K562 (cell line): ENCODE results near the gene SHISA6. TPM values are rescaled to one million over a fixed set of nuclear protein-coding genes. Genes with fewer than 3 reads are reported as not detected.

Experiments used
- ATAC-seq: fragments of 200-7000 bp; cut with Tn5 transposase; 3 replicates; pipeline ENCODE4 v1.9.1; 2020; ENCODE audit warnings: moderate library complexity
- BruUV-seq: library from RNA; stranded (reverse); fragments of 400-500 nt; replicated peaks from 2 replicates; lab custom pipeline; 2021; lab: Mats Ljungman, UMichigan
- CTCF ChIA-PET: fragments of 300-600 bp; formaldehyde crosslinking; extraction: SDS; loops from one replicate; lab custom pipeline; 2021; ENCODE audit warnings: low intra/inter-chr PET ratio; lab: Yijun Ruan, JAX
- POLR2A ChIA-PET: fragments of 300-600, 350-650 bp; sonication (Branson Sonifier 250); formaldehyde crosslinking; extraction: SDS; loops from one replicate; lab custom pipeline; 2021; ENCODE audit warnings: antibody characterized with exemption, inconsistent platforms; lab: Yijun Ruan, JAX
- DNase-seq, 4 experiments: peaks; one replicate each; pipeline versions ENCODE4 v3.0.0 to v3.0.0-alpha.2; 2011 to 2018; ENCODE audit warnings: low spot score in 3 of 4, mixed read lengths in 3 of 4; ENCODE audit errors: extremely low read depth in 1 of 4
- FAIRE-seq: peaks from 2 replicates; lab custom pipeline; 2011; peaks lifted over from hg19 to GRCh38; lab: Jason Lieb, UNC
- H2AFZ ChIP-seq: 2 replicates; pipeline ENCODE4 v1.6.0; 2011; ENCODE audit warnings: low read depth, low read length, control low read depth, inconsistent platforms
- H3K27ac ChIP-seq: fragments of 200-600 bp; 3 replicates; pipeline ENCODE4 v1.8.0; 2011; ENCODE audit warnings: low read depth, mild to moderate bottlenecking, control low read depth, inconsistent platforms, low read length, moderate library complexity, mixed read lengths; ENCODE audit errors: extremely low read depth
- H3K27me3 ChIP-seq, 2 experiments: fragments of 300-600 bp in 1 of 2; 2 replicates in 1 of 2; 3 replicates in 1 of 2; pipeline versions ENCODE4 v1.6.0 to v1.8.0; 2011; ENCODE audit warnings: inconsistent platforms in 2 of 2, low read length in 2 of 2, mild to moderate bottlenecking in 1 of 2, mixed read lengths in 1 of 2, moderate library complexity in 1 of 2; ENCODE audit not compliant: control insufficient read depth in 2 of 2, insufficient read depth in 2 of 2
- H3K36me3 ChIP-seq: fragments of 300-600 bp; 3 replicates; pipeline ENCODE4 v1.8.0; 2011; ENCODE audit warnings: mild to moderate bottlenecking, low read length, inconsistent platforms; ENCODE audit not compliant: control insufficient read depth, insufficient read depth
- H3K4me1 ChIP-seq, 2 experiments: fragments of 200-600 bp in 1 of 2; replicated peaks in 1 of 2; 2 replicates in 1 of 2; 3 replicates in 1 of 2; pipeline versions ENCODE4 v1.5.1 to v1.8.0; 2011; ENCODE audit warnings: inconsistent platforms in 2 of 2, low read length in 2 of 2, mild to moderate bottlenecking in 1 of 2, mixed read lengths in 1 of 2, moderate library complexity in 1 of 2; ENCODE audit not compliant: control insufficient read depth in 2 of 2, insufficient read depth in 2 of 2
- H3K4me2 ChIP-seq: 2 replicates; pipeline ENCODE4 v1.6.1; 2011; ENCODE audit warnings: low read length, control low read depth, inconsistent platforms, mixed read lengths; ENCODE audit not compliant: insufficient read depth
- H3K4me3 ChIP-seq: fragments of 200-600 bp; sonication (generic), shearing (Covaris generic); 2 replicates; pipeline ENCODE4 v1.5.1; 2016; ENCODE audit warnings: control low read depth, inconsistent platforms
- H3K79me2 ChIP-seq: fragments of 200-600 bp; 3 replicates; pipeline ENCODE4 v1.8.0; 2011; ENCODE audit warnings: low read length, inconsistent platforms; ENCODE audit not compliant: control insufficient read depth, insufficient read depth
- H3K9ac ChIP-seq, 2 experiments: 2 replicates each; pipeline versions ENCODE4 v1.6.0 to v1.6.1; 2011; ENCODE audit warnings: low read depth in 2 of 2, low read length in 2 of 2, control low read depth in 1 of 2, inconsistent platforms in 1 of 2, mild to moderate bottlenecking in 1 of 2, mixed read lengths in 1 of 2; ENCODE audit not compliant: insufficient read depth in 1 of 2
- H3K9me1 ChIP-seq: one replicate; pipeline ENCODE4 v1.6.0; 2011; ENCODE audit warnings: inconsistent platforms, mild to moderate bottlenecking, low read length, moderate library complexity; ENCODE audit not compliant: control insufficient read depth, insufficient read depth
- H3K9me3 ChIP-seq: replicated peaks from 2 replicates; pipeline ENCODE4 v1.5.1; 2011; ENCODE audit warnings: low read depth, low read length, inconsistent platforms; ENCODE audit not compliant: control insufficient read depth, insufficient read depth
- H4K20me1 ChIP-seq: replicated peaks from 2 replicates; pipeline ENCODE4 v1.6.1; 2011; ENCODE audit warnings: low read length, inconsistent platforms, mixed read lengths; ENCODE audit not compliant: control insufficient read depth, insufficient read depth
- BRD9 ChIP-seq: fragments of 450-650 bp; IDR thresholded peaks from 2 replicates; pipeline ENCODE4 v1.6.1; 2018; ENCODE audit warnings: low read depth; ENCODE audit not compliant: partially characterized antibody
- CC2D1A ChIP-seq: fragments of 450-650 bp; IDR thresholded peaks from 2 replicates; pipeline ENCODE4 v1.6.1; 2017; ENCODE audit warnings: mild to moderate bottlenecking
- CHD2 ChIP-seq: IDR thresholded peaks from 2 replicates; pipeline ENCODE4 v1.6.1; 2011; ENCODE audit warnings: low read depth, low read length
- CSDE1 ChIP-seq, 2 experiments: fragments of 450-650 bp; IDR thresholded peaks; 2 replicates each; pipeline ENCODE4 v1.6.1; 2016; ENCODE audit warnings: mild to moderate bottlenecking in 1 of 2
- EGR1 ChIP-seq: fragments of 450-650 bp; conservative IDR thresholded peaks from 2 replicates; pipeline ENCODE4 v1.6.1; 2017; ENCODE audit warnings: mild to moderate bottlenecking
- GATAD2A ChIP-seq: fragments of 450-650 bp; IDR thresholded peaks from 2 replicates; pipeline ENCODE4 v1.6.1; 2017
- HDAC8 ChIP-seq: fragments of 450-650 bp; IDR thresholded peaks from 2 replicates; pipeline ENCODE4 v1.6.1; 2016; ENCODE audit warnings: mild to moderate bottlenecking, missing genetic modification characterization, moderate library complexity, missing compliant biosample characterization
- KDM1A ChIP-seq, 2 experiments: fragments of 450-650 bp; IDR thresholded peaks; 2 replicates each; pipeline ENCODE4 v1.6.1; 2016; ENCODE audit warnings: mild to moderate bottlenecking in 2 of 2
- KLF13 ChIP-seq: fragments of 450-650 bp; IDR thresholded peaks from 2 replicates; pipeline ENCODE4 v1.6.1; 2016; ENCODE audit warnings: missing genetic modification characterization, low read depth, mild to moderate bottlenecking, missing compliant biosample characterization, moderate library complexity, borderline replicate concordance
- MXI1 ChIP-seq: IDR thresholded peaks from 2 replicates; pipeline ENCODE4 v1.6.1; 2011; ENCODE audit warnings: low read depth, mild to moderate bottlenecking, improper control_type of control experiment, low read length
- U2AF2 ChIP-seq: fragments of 200-400 bp; formaldehyde crosslinking; optimal IDR thresholded peaks from 2 replicates; pipeline ENCODE3; 2017; ENCODE audit warnings: low read depth, mild to moderate bottlenecking, low read length
- ZFP1 ChIP-seq: fragments of 450-650 bp; formaldehyde crosslinking; IDR thresholded peaks from 2 replicates; pipeline ENCODE4 v1.4.0; 2020; ENCODE audit warnings: mild to moderate bottlenecking, mixed read lengths
- ZNF830 ChIP-seq: fragments of 250-450 bp; sonication (Bioruptor Pico); IDR thresholded peaks from 2 replicates; pipeline ENCODE4 v1.5.0; 2021; ENCODE audit warnings: mild to moderate bottlenecking
- WGBS: fragments of 100-300 bp; shearing (Covaris generic); methylation state at CpG from one replicate; pipeline ENCODE4 v1.1.6; 2016; ENCODE audit warnings: low coverage, mixed read lengths; ENCODE audit not compliant: insufficient coverage; ENCODE audit errors: missing lambda C conversion rate; 5-methylcytosine and 5-hydroxymethylcytosine counted together
- in situ Hi-C: fragments of 300-500 bp; cut with MboI; formaldehyde crosslinking; loops from 4 replicates; pipeline ENCODE4 v1.15.0; 2018; ENCODE audit warnings: inconsistent platforms, mixed read lengths
- intact Hi-C: fragments of 100-400 bp; cut with micrococcal nuclease; formaldehyde crosslinking; loops from 2 replicates; pipeline ENCODE4 v1.14.2; 2022
- polyA plus RNA-seq, 8 experiments: library from polyadenylated mRNA; depleted of rRNA in 4 of 8; stranded (reverse) in 5 of 8; unstranded in 3 of 8; fragments of >200 nt; fragmentation: Nextera tagmentation in 2 of 8; fragmentation: Illumina TruSeq in 1 of 8; extraction: Ambion mirVana in 2 of 8; extraction: Trizol in 1 of 8; gene quantifications; 2 replicates each; pipeline versions ENCODE4 v1.2.1 to v1.2.3, GENCODE V29; 2011 to 2014; ENCODE audit warnings: inconsistent platforms in 1 of 8, missing spikeins in 1 of 8
- total RNA-seq, 7 experiments: library from RNA; depleted of rRNA in 6 of 7; stranded (reverse); fragments of >200 nt in 6 of 7; fragmentation: Illumina TruSeq in 2 of 7; extraction: Trizol in 2 of 7; gene quantifications; 2 replicates each; pipeline versions ENCODE4 v1.2.1 to v1.2.3, GENCODE V29; 2011 to 2021; ENCODE audit warnings: low replicate concordance in 1 of 7
- TF ChIP-seq, protein P1 (sequence below): fragments of 250-450 bp; sonication (Bioruptor Pico); IDR thresholded peaks from 2 replicates; pipeline ENCODE4 v1.5.1; 2021; ENCODE audit warnings: mild to moderate bottlenecking
- TF ChIP-seq, protein P2 (sequence below): fragments of 250-450 bp; sonication (Bioruptor Pico); IDR thresholded peaks from 2 replicates; pipeline ENCODE4 v1.8.0; 2022; ENCODE audit warnings: moderate library complexity, mild to moderate bottlenecking, inconsistent platforms
- TF ChIP-seq, protein P3 (sequence below): IDR thresholded peaks from 2 replicates; pipeline ENCODE4 v1.6.1; 2011; ENCODE audit not compliant: insufficient read length; ENCODE audit errors: extremely low read depth

SHISA6 gene
- total and polyA plus RNA-seq, 9 of the 15 experiments (the other 6 are each of a cell fraction or from before 2014, with no cell fraction given), result not detected

DNA sequence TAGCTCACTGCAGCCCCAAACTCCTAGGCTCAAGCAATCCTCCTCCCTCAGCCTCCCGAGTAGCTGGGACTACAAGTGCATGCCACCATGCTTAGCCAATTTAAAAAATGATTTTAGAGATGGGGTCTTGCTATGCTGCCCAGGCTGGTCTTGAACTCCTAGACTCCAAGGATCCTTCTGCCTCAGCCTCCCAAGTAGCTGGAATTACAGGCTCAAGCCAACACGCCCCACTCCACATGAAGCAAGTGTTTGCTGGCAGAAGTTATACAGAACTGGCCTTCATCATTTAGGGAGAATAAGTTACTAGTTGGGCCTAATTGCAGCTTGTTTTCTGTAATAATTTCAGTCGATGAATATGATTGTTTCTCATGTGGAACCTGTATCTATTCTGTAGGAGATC is 68.0 kb downstream of the SHISA6 start:
- no peak overlapping the region for H3K4me2 ChIP-seq
- H3K9me3 ChIP-seq, result no peaks in the 10 kb centered on the region
- no peak overlapping the region for H3K4me3 ChIP-seq
- H3K27me3 ChIP-seq, result no peaks in the 10 kb centered on the region
- H4K20me1 ChIP-seq, result no peaks in the 10 kb centered on the region
- FAIRE-seq (no peak), ATAC-seq (no peak), DNase-seq (no peak)
- no peak overlapping the region for H3K9ac ChIP-seq
- no peaks in the 10 kb centered on the region for H3K79me2 ChIP-seq
- no peak overlapping the region for H3K27ac ChIP-seq
- no TSS peak for BruUV-seq
- no peaks in the 10 kb centered on the region for H3K36me3 ChIP-seq
- no peaks in the 10 kb centered on the region for H3K9me1 ChIP-seq
- CTCF ChIA-PET, result no interaction called here
- intact Hi-C loops, result no loop called here
- in situ Hi-C loops, result no loop called here
- no peak overlapping the region for H2AFZ ChIP-seq
- TF ChIP-seq BRD9 (no peak), KDM1A (IDR thresholded peaks at IDR 0.05) (no peak), KLF13 (tag) (no peak), HDAC8 (tag) (no peak), U2AF2 (no peak), MXI1 (no peak), CSDE1 (IDR thresholded peaks at IDR 0.05) (no peak), ZFP1 (CRISPR knock-in tag) (no peak), ZNF830 (CRISPR knock-in tag) (no peak), EGR1 (no peak), CHD2 (no peak), CC2D1A (no peak), GATAD2A (no peak)
- TF ChIP-seq, protein P1, sequence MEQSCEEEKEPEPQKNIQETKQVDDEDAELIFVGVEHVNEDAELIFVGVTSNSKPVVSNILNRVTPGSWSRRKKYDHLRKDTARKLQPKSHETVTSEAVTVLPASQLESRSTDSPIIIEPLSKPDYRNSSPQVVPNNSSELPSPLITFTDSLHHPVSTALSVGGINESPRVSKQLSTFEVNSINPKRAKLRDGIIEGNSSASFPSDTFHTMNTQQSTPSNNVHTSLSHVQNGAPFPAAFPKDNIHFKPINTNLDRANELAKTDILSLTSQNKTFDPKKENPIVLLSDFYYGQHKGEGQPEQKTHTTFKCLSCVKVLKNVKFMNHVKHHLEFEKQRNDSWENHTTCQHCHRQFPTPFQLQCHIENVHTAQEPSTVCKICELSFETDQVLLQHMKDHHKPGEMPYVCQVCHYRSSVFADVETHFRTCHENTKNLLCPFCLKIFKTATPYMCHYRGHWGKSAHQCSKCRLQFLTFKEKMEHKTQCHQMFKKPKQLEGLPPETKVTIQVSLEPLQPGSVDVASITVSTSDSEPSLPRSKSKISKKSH (CRISPR knock-in tag), result no peak
- TF ChIP-seq, protein P2, sequence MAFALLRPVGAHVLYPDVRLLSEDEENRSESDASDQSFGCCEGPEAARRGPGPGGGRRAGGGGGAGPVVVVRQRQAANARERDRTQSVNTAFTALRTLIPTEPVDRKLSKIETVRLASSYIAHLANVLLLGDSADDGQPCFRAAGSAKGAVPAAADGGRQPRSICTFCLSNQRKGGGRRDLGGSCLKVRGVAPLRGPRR (CRISPR knock-in tag), result no peak
- TF ChIP-seq, protein P3, sequence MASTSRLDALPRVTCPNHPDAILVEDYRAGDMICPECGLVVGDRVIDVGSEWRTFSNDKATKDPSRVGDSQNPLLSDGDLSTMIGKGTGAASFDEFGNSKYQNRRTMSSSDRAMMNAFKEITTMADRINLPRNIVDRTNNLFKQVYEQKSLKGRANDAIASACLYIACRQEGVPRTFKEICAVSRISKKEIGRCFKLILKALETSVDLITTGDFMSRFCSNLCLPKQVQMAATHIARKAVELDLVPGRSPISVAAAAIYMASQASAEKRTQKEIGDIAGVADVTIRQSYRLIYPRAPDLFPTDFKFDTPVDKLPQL, result no peak
- POLR2A ChIA-PET, result interaction anchor here (1.1 kb wide), 1 partner anchor 11 kb away, joined by 3 read pairs; no protein-coding TSS in a partner anchor
- H3K4me1 ChIP-seq, result no peaks in the 10 kb centered on the region
- WGBS, result 3% methylated on average over 3 of the region's 3 CpGs
